PFSK-1 (cell line): ENCODE measurements around the gene RYR1.

ENCODE experiments used
- FOXP2 ChIP-seq: optimal IDR thresholded peaks from 2 replicates; pipeline ENCODE3; 2011; ENCODE audit warnings: borderline replicate concordance, control low read depth, inconsistent platforms; ENCODE audit not compliant: insufficient read depth; ENCODE audit errors: extremely low read length, extremely low read depth
- POLR2AphosphoS5 ChIP-seq: IDR thresholded peaks from 2 replicates; pipeline ENCODE4 v1.6.1; 2012; ENCODE audit warnings: low read depth, mild to moderate bottlenecking, control low read depth, low read length, moderate library complexity
- REST ChIP-seq, 2 experiments: IDR thresholded peaks; 2 replicates each; pipeline versions ENCODE4 v1.6.1 to v1.8.0; 2011 to 2012; ENCODE audit warnings: low read depth in 2 of 2, low read length in 2 of 2, control low read depth in 1 of 2, inconsistent platforms in 1 of 2, mild to moderate bottlenecking in 1 of 2, moderate library complexity in 1 of 2; ENCODE audit not compliant: insufficient read depth in 1 of 2
- SIN3A ChIP-seq: IDR thresholded peaks from 2 replicates; pipeline ENCODE4 v1.6.1; 2012; ENCODE audit warnings: mild to moderate bottlenecking, low read length, moderate library complexity, borderline replicate concordance; ENCODE audit not compliant: insufficient read depth
- TAF1 ChIP-seq: IDR thresholded peaks from 2 replicates; pipeline ENCODE4 v1.6.1; 2012; ENCODE audit warnings: low read length, control low read depth, borderline replicate concordance; ENCODE audit not compliant: insufficient read depth

Gene RYR1

GRCh38 chr19:38478273-38478971 lies 44.9 kb downstream of the RYR1 start:
- TF ChIP-seq REST (IDR thresholded peaks at IDR 0.05; ENCODE audit: insufficient read depth in 1 of 2, low read depth in 2 of 2, low read length in 2 of 2) (no peak), POLR2AphosphoS5 (no peak), FOXP2 (no peak), TAF1 (no peak), SIN3A (no peak)

GRCh38 chr19:38482496-38482895 lies 49.0 kb downstream of the RYR1 start:
- TF ChIP-seq POLR2AphosphoS5 (no peak), FOXP2 (no peak), TAF1 (no peak), SIN3A (no peak), REST (IDR thresholded peaks at IDR 0.05; ENCODE audit: insufficient read depth in 1 of 2, low read depth in 2 of 2, low read length in 2 of 2) (no peak)

- TF ChIP-seq POLR2AphosphoS5 (no peak), REST (IDR thresholded peaks at IDR 0.05; ENCODE audit: insufficient read depth in 1 of 2, low read depth in 2 of 2, low read length in 2 of 2) (no peak), TAF1 (no peak), FOXP2 (no peak), SIN3A (no peak)
Observed at GRCh38 chr19:38483016-38483630, 49.6 kb downstream of the RYR1 start.

GRCh38 chr19:38484747-38485146 lies 51.3 kb downstream of the RYR1 start:
- TF ChIP-seq POLR2AphosphoS5 = no peak
- TF ChIP-seq SIN3A = no peak
- TF ChIP-seq REST (IDR thresholded peaks at IDR 0.05; ENCODE audit: insufficient read depth in 1 of 2, low read depth in 2 of 2, low read length in 2 of 2) = no peak
- TF ChIP-seq TAF1 = no peak
- TF ChIP-seq FOXP2 = no peak
